HG03460 (cell line): ENCODE measurements around the gene ACTMAP.
A peak's percentile ranks its signal among the peaks of the same experiment; 100 is the strongest.
"Not testable (repeated sequence)": the region's sequence is repeated elsewhere in the genome, so short reads cannot be mapped to it uniquely, and the experiment has no call there.

Source experiments
- ATAC-seq: cut with Tn5 transposase; IDR thresholded peaks from one replicate; pipeline ENCODE4 v1.9.1; 2021; ENCODE audit not compliant: unreplicated experiment

Gene ACTMAP

DNA sequence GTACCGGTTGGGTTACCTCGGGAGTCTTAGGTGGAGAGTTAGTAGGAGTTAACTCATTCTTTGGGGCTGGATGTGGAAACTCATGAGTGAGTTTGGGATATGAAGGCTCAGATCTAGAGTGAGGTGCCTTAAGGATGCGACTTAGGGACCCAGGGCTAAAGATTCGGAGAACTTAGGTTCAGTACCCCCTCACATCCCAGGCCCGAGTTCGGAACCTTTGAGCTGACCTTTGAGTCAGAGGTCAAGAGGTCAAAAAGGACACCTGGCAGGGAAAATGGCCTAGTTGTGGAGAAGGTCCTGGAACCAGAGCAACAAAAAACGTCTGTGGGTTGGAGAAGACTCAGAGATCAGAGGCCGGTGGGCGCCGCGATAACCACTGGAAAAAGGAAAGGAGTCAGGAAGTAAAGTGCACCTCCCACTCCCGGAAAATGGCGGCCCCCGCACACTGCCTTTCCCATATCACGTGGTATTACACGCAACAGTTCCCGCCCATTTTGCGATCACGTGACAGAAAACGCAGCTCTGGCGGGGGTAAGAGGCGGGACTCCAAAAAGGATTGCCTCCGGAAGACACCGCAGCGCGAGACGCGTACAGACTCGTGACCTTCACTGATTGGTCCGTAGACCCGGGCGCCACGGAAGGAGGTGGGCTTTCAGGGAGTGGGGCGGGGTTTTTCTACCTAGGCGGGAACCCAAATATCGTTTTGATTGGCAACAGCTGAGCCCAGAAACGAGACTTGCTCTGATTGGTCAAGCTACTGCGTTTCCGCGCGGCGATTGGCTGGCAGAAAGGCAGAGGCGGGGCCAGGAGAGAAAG is at the start of gene ACTMAP:
Gene ACTMAP, minus strand, starts transcription at position 420 of the 816 bp plus-strand sequence. CDS start 674 bp downstream, outside the sequence.
- peak; percentile 75 for ATAC-seq

GRCh38 chr19:40799558-40800338 is 49.5 kb upstream of the ACTMAP start:
- ATAC-seq = no peak

- peak; percentile 69 for ATAC-seq
Measured at GRCh38 chr19:40798683-40799557, 48.6 kb upstream of the ACTMAP start, which contains the start of gene EGLN2. EGLN2 (plus strand) TSS chr19:40799191; CDS start chr19:40800573, 1,382 bp downstream.

- ATAC-seq = no peak
Measured at GRCh38 chr19:40797963-40798682, 47.8 kb upstream of the ACTMAP start.

- no peak for ATAC-seq
Measured at GRCh38 chr19:40797166-40797962, 47.1 kb upstream of the ACTMAP start.

DNA sequence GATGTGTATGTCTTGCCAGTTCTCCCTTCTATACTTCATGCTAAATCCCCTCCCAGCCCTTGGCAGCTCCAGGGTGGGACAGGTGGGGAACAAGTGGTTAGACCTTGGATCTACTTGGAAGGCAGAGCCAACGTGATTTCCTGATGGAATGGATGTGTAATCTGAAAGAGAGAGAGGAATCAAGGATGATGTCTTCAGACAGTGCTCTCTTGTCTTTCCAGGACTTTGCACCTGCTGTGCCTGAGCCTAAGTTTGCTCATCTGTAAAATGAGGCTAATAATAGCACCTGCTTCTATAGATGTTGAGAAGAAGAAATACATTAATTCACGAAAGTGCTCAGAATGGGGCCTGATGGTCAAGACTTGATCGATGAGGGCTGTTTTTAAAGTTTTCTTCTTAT is 41.7 kb upstream of the ACTMAP start:
- ATAC-seq = no peak

DNA sequence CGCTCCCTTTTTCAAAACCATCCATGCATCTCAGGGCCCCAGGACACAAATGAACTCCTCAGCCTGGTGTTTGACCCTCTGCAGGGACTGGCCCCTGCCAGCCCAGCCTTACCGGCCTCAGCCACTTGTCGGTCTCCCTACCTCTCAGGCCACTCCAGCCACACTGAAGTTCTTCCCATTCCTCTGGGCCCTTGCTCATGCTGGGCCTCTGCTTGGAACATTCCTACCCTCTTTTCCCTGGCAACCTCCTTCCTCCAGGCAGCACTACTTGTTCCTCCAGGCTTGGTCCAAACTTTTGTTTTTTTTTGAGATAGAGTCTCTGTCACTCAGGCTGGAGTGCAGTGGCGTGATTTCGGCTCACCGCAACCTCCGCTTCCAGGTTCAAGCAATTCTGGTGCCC is 41.1 kb upstream of the ACTMAP start:
- no peak for ATAC-seq

GRCh38 chr19:40786060-40787037 is 36.1 kb upstream of the ACTMAP start:
- ATAC-seq = no peak

- ATAC-seq = no peak
Measured at GRCh38 chr19:40785526-40785925, 35.2 kb upstream of the ACTMAP start.

DNA sequence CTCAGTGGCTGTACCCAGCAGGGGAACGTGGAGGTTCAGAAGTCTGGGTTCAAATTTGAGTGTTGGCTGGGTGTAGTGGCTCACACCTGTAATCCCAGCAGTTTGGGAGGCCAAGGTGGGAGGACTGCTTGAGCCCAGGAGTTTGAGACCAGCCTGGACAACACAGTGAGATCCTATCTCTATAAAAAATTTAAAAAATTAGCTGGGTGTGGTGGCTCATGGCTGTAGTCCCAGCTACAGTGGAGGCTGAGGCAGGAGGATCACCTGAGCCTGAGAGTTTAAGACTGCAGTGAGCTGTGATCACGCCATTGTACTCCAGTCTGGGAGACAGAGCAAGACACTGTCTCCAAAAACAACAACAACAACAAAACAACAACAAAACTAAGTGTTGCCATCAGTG is 33.9 kb upstream of the ACTMAP start:
- not testable (repeated sequence) for ATAC-seq

- ATAC-seq = no peak
Measured at GRCh38 chr19:40783711-40784110, 33.4 kb upstream of the ACTMAP start.

DNA sequence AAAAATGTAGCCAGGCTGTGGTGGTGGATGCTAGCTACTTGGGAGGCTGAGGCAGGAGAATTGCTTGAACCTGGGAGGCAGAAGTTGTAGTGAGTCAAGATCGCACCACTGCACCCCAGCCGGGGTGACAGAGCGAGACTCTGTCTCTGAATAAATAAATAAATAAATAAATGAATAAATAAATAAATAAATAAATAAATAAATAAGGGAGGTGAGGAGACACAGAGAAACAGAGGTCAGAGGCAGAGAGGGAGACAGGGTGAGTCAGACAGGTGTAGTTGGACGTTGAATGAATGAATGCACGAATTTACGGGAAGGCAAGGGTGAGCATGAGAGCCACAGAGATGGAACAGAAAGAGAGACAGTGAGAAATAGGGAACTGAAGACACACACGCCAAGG is 30.9 kb upstream of the ACTMAP start:
- no peak for ATAC-seq

- no peak for ATAC-seq
Measured at GRCh38 chr19:40780582-40780981, 30.3 kb upstream of the ACTMAP start.

DNA sequence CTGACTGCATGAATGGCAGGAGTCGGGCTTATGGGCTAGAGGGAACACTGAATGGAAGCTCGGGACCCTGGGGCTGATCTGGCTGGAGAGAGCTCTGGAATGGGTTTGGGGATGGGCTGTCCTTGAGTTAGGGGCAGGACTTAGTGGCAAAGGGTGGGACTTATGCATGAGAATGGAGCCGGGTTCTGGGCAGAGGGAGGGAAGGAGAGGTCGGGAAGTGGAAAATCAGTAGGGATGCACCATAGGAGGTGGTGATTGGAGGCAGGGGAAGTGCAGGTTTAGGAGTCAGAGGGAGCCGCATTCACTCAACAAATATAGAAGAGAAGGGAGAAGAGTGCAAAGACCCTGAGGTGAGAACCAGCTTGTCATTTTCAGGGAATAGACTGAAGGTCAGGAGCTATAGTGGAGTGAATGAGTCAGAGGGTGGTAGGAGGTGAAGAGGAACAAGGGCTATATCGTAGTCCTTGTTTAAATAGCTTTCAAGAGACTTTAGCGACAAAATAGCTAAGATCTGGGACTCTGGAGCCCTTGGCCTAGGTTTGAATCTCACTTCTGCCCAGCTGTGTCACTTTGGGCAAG is 28.5 kb upstream of the ACTMAP start:
- ATAC-seq = no peak

GRCh38 chr19:40777937-40778705 is 27.8 kb upstream of the ACTMAP start, which contains the start of gene RAB4B:
RAB4B (plus strand) TSS chr19:40778247; CDS start chr19:40778376, 129 bp downstream.
- peak; percentile 62 for ATAC-seq

- ATAC-seq = no peak
Measured at GRCh38 chr19:40777645-40777936, 27.3 kb upstream of the ACTMAP start.

GRCh38 chr19:40776932-40777644 is 26.8 kb upstream of the ACTMAP start:
- peak; percentile 53 for ATAC-seq
